ENCODE results near the gene URGCP. TPM values are rescaled to one million over a fixed set of nuclear protein-coding genes. Genes with fewer than 3 reads are reported as not detected.
"Not testable (repeated sequence)": the region's sequence is repeated elsewhere in the genome, so short reads cannot be mapped to it uniquely, and the experiment has no call there.

The URGCP gene
- polyA plus RNA-seq, 4 donors = 30.0 to 34.5 (median 33.4) TPM

DNA sequence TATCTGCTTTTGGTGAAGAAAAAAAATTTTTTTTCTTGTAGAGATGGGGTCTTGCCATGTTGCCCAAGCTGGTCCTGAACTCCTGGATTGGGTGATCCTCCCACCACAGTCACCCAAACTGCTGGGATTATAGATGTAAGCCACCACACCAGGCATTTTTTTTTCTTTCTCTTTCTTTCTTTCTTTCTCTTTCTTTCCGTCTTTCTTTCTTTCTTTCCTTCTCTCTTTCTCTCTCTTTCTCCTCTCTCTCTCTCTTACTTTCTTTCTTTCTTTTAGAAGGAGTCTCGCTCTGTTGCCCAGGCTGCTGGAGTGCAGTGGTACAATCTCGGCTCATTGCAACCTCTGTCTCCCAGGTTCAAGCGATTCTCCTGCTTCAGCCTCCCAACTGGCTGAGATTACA lies 16.3 kb upstream of the URGCP start:
- DNase-seq (ENCODE audit: low read depth in 4 of 4, low spot score in 3 of 4) = no peak

DNA sequence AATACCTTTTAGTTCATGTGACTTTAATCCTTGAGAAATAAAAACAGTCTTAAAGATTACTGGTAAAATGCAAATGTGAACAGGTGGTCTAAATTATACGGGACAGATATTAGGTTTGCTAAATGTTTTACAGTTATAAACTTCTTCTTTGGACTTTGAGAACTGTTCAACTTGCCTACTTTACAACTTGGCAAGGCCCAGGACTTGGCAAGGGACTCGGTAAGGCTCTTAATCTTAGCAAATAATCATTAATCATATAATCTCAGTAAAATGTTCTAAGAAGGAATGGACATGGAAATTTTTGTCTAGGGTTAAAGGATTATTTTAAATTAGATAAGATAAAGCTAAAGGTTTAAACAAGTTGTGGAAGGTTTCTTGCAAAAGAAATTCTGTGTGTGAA lies 15.0 kb upstream of the URGCP start:
- DNase-seq (ENCODE audit: low read depth in 4 of 4, low spot score in 3 of 4) = no peak

DNA sequence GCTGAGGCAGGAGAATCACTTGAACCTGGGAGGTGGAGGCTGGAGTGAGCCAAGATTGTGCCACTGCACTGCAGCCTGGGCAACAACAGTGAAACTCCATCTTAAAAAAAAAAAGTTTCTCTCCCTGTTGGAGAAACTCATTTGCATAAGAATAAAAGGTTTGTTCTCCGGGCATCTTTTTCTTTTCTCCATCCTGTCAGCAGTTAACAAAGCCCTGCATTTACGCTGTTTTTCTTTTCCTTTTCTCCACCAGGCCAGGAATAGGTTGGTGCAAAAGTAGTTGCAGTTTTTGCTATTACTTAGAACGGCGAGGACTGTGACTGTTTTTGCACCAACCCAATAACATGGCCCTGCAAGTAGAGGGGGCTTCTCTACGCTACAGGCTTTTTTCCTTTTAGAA lies 9.5 kb upstream of the URGCP start:
- DNase-seq (ENCODE audit: low read depth in 4 of 4, low spot score in 3 of 4) = no peak

DNA sequence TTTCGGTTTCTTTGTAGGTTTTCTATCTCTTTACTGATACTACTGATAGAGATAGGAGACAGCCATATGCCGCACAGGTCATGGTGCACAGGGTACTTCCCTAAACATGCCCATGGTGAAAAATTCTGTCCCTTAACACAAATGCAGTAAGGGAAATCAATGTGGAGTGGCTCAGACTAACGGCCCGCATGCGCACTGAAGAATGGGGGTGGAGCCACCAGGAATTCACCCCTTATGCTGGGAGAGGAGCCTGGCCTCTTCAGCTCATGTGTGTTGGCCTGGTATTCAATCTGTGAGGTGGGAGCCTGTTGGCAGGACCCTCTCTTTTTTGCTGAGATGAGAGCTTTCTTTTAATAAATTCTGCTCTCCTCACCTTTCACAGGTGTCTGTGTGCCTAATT lies 8.4 kb upstream of the URGCP start:
- DNase-seq (ENCODE audit: low read depth in 4 of 4, low spot score in 3 of 4) = no peak

DNA sequence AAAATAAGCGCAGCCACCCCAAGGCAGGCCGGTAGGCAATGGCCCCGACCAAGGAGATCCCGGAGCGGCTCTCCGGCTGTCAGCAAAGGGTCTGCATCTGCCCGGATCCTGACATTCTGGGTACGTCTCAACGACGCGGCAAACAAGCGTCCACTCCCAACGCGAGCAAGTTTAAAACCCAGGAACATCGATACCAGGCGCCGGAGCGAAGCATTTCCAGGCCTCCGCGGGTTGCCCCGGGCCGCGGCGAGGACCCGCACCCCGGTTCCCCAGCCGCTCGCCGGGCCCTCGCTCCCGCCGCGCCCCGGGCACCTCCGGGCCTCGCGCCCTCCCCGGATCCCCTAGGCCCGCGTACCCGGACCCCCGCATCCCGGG lies 453 bp downstream of the URGCP start:
- DNase-seq (ENCODE audit: low read depth in 4 of 4, low spot score in 3 of 4) = peak in 3 of 4 donors; percentile 17 to 29 (median 26)

DNA sequence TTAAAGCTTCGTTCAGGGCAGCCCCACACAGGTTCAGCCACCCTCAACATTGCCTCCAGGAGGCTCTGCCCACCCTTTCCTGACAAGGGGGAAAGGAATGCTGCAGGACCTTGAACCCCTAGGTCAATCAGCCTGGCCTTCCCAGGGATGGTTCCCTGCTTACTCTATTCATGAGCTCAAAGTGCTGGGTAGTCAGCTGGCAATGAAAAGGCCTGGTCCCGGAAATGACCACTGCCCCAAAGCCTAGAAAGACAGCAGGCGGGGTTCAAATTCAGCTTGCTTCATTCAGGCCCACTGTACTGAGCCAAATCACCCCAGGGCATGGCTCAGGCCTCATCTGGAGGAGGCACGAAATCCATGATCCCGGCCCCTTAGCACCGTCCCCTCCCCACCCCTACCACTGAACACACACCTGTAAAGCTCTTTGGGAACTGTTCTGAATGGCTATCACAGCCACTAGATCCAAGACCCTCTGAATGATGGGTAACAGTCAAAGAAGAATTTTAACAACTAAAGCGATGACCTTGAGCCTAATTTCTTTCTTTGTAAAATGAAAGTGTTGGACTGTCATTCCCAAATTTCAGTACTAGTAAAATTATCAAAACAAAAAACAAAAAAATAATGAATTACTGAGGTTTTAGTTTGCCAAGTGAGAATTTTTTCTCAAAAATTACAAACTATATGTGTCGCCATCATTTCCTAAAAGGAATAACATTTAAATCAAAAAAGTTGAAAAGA lies 1.0 kb downstream of the URGCP start:
- no peak for DNase-seq (ENCODE audit: low read depth in 4 of 4, low spot score in 3 of 4)

DNA sequence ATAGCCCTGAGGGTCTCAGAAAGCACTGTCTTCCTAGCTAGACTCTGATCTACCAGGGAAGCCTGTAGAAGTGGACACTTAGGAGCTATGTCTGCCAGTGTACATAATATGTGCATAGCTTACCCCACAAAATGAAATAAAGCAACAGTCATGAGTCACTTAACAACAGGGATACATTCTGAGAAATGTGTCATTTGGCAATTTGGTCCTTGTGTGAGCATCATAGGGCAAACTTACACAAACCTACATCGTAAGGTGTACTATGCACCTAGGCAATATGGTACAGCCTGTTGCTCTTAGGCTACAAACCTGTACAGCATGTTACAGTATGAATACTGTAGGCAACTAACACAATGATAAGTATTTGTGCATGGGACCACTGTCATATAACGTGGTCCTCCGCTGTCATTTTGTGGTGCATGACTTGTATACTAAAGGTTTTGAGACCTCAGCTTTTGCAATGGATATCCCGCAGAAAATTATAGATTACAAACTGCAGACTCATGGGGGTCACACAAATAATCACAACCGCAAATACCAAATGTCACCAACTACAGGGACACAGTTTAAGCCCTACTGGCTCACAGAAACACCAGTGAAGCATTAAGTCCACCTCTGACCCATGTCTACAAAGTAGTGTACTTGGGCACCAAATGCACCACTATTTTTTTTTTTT lies 1.7 kb downstream of the URGCP start:
- DNase-seq (ENCODE audit: low read depth in 4 of 4, low spot score in 3 of 4) = no peak

DNA sequence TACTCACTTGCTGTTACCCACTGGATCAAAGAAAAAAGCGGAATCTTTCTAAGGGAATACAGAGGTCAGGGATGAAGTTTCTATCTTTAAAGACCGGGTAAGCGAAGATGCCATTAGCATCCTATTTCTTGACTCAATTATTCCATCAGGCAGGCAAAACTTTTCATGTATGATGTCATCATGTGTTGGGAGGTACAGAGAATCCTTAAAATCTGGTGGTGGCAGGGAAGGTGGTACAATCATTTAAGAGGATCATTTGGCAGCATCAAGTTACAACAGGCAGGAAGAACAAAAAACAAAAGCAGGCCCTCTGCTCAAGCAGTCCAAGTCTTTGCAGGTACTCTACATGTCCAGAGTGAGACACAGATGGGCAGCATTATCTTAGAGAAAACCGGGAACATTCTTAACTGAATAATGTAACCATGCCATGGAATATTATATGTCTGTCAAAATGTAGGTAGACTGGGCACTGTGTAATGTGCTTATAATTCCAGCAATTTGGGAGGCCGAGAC lies 3.8 kb downstream of the URGCP start:
- DNase-seq (ENCODE audit: low read depth in 4 of 4, low spot score in 3 of 4) = no peak

DNA sequence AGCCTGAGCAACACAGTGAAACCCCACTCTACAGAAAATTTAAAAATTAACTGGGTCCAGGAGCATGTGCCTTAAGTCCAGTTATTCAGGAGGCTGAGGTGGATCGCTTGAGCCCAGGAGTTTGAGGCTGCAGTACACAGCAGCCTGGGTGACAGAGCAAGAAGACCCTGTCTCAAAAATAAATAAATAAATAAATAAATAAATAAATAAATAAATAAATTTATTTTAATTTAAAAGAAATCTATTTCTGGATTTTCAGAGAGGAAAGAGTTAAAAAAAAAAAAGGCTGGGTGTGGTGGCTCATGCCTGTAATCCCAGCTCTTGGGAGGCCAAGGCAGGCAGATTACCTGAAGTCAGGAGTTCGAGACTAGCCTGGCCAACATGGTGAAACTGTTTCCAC lies 7.8 kb downstream of the URGCP start:
- DNase-seq (ENCODE audit: low read depth in 4 of 4, low spot score in 3 of 4) = not testable (repeated sequence)

DNA sequence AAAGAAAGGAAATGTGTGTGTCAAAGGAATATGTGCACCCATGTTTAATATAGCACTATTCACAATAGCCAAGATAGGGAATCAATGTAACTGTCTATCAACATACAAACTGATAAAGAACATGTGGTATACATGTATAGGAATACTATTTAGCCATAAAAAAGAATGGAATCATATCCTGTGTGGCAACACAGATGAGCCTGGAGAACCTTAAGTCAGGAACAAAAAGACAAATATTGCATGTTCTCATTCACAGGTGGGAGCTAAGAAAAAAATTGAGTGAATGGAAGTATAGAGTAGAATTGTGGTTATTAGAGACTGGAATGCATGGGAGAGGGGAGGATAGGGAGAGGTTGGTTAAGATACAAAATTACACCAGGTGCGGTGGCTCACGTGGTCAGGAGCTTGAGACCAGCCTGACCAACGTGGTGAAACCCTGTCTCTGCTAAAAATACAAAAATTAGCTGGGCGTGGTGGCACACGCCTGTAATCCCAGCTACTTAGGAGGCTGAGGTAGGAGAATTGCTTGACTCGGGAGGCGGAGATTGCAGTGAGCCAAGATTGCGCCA lies 10.5 kb downstream of the URGCP start:
- no peak for DNase-seq (ENCODE audit: low read depth in 4 of 4, low spot score in 3 of 4)

DNA sequence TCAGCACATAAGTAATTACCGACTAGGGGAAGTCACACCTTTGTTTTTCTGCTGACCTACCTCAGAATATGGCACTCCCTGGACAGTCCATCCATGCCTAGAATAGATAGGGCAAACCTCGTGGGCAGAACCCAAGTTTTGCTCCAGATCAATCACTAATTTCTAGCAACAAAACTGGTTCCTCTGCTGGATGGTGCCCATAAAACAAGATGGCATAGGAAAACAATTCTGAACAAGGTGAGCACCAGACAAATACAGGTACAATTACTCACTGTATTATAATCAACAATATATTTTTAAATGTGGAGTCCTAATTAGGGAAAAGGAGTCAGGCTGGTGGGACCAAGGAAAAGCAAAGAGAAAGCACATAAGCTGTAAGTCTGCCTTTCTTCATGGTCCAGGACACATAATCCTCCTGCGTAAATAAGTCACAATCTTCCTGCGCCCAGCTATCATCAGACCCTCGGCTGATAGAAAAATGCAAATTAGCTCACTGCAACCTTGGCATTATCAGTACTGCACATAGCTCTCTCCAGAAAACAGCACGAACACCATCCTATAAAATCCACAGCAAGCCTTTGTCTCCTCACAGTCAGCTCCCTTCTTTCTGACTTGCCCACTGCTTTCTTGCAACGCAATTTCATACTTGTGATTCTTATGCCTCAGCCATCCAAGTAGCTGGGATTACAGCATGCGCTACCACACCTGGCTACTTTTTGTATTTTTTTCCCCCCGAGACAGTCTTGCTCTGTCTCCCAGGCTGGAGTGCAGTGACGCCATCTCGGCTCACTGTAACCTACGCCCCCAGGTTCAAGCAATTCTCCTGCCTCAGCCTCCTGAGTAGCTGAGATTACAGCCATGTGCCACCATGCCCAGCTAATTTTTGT lies 15.1 kb downstream of the URGCP start:
- DNase-seq (ENCODE audit: low read depth in 4 of 4, low spot score in 3 of 4) = no peak

DNA sequence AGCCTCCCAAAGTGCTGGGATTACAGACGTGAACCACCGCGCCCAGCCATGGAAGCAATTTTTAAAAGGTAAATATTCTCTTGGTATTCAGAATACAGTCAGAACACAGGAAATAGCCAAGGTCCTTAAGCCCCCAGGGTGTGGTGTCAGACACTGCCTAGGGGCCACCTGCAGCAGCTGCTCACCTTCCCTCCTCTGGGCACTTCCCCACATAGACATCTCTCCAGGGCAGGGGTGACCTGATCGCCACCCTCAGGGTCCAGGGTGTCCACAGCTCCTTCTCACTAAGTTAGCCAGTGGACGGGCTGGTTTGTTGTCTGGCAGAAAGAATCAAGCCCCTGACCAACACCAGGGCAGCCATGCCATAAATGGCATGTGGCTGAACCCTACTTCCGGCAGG lies 15.9 kb downstream of the URGCP start:
- DNase-seq (ENCODE audit: low read depth in 4 of 4, low spot score in 3 of 4) = no peak

DNA sequence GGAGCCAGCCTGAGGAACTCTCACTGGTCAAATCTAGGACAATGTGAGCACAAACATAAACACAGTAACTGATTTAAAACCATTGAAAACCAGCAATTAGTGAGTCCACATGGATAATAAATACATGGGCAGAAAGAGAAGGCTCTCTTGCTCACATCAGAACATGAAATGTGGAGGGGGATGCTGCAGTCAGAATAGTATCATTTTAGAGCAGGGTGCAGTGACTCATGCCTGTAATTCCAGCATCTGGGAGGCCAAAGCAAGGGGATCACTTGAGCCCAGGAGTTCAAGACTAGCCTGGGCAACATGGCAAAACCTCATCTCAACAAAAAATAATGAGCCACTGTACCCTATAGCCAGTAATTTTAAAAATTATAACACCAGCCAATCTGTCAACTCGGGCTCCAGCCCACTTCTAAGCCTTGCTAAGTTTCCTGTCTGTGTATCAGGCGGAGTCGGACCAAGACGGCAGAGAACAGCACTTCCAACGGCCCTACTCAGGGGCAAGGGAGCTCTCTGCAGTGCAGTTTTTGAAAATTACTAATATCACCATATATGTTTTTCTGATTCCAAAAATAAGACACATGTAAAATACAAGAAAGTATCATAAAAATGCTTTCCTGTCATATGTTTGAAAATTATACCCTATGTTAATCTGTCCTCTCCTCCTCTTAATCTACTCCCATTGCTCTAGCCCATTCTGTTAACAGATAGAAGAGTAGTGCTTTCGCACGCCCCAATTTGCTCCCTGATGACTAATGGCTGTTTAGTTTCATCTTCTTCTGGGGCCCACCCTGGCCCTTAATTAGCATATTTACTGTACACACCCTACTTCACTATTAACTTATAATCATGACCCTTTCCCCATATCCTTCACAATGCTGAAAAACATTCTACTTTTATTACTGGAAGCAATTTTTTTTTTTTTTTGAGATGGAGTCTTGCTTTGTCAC lies 17.1 kb downstream of the URGCP start:
- no peak for DNase-seq (ENCODE audit: low read depth in 4 of 4, low spot score in 3 of 4)

DNA sequence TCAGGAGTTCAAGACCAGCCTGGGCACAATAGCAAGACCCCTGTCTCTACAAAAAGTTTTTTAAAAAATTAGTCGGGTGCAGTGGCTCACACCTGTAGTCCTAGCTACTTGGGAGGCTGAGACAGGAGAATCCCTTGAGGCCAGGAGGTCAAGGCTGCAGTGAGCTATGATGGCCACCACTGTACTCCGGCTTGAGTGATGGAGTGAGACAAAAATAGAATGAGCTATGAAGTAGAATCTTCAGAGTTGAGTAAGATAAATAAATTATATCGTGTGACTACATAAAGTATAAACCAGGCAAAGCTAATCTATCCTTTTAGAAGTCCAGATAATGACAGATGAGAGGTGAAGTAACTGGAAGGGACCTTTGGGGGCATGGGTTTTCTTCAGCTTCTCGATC lies 21.8 kb downstream of the URGCP start:
- DNase-seq (ENCODE audit: low read depth in 4 of 4, low spot score in 3 of 4) = no peak

DNA sequence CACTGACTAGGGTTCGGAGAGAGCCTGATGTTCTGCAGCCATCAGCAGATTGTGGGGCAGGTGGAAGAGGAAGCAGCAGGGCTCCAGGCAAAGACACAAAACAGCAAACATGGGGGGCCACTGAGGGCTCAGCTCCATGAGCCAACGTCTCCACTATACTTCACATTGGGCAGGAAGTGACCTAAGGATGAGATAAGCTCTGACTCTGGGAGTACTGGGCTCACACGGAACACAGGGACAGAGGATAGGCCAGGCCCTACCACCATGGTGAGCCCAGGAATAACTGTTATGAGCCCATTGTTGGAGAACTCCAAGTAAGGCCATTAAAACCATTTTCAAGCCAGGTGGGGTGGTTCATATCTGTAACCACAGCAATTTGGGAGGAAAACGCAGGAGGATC lies 22.2 kb downstream of the URGCP start:
- no peak for DNase-seq (ENCODE audit: low read depth in 4 of 4, low spot score in 3 of 4)

DNA sequence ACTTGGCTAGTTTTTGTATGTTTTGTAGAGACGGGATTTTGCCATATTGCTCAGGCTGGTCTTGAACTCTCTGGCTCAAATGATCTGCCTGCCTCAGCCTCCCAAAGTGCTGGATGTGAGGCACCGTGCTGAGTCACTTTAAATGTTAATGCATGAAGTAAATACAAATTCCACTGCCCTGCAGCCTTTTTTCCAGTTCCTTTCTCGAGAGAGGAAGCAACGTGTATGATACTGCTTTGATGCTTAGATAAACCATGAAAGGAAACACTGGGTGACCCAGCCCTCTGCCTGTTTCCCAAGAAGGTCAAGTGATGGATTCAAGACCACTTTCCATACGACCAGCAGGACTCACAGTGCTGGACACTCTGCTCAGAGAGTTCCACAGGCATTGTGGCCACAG lies 25.8 kb downstream of the URGCP start:
- DNase-seq (ENCODE audit: low read depth in 4 of 4, low spot score in 3 of 4) = no peak

DNA sequence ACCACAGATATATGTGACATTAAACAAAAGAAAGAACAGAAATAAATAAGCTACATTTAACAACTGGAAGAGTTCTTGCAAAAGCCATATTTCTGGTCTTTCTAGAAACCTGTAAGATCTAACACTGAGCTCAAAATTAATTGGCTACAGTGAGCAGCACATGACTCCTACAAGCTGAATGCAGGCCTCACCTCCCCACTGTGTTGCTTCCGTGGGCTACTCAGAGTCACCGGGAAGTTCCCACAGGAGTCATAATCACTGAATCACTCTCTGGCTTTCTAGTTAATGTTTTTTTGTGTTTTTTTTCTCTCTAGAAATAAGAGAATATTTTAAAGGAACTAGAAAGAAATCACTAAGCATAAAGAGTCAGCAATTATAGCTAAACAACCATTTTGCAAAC lies 26.9 kb downstream of the URGCP start:
- no peak for DNase-seq (ENCODE audit: low read depth in 4 of 4, low spot score in 3 of 4)

DNA sequence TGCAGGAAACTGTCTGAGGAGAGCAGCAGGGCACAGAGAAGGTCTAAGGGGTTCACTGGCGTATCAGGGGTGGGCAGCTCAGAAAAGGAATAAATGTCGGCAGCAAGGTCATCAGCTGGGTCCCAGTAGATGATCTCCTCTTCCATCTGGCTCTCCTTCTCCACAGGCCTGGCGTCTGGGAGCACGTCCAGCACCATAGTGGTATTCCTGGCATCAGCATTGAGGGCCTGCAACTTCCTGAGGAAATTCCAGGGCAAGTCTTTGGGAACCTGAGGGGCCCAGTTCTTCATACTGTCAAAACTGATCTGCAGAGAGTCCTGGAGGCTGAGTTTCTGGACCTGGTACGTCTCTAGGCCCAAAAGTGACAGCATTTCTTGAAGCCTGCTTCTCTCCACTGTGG lies 27.5 kb downstream of the URGCP start:
- DNase-seq (ENCODE audit: low read depth in 4 of 4, low spot score in 3 of 4) = no peak

DNA sequence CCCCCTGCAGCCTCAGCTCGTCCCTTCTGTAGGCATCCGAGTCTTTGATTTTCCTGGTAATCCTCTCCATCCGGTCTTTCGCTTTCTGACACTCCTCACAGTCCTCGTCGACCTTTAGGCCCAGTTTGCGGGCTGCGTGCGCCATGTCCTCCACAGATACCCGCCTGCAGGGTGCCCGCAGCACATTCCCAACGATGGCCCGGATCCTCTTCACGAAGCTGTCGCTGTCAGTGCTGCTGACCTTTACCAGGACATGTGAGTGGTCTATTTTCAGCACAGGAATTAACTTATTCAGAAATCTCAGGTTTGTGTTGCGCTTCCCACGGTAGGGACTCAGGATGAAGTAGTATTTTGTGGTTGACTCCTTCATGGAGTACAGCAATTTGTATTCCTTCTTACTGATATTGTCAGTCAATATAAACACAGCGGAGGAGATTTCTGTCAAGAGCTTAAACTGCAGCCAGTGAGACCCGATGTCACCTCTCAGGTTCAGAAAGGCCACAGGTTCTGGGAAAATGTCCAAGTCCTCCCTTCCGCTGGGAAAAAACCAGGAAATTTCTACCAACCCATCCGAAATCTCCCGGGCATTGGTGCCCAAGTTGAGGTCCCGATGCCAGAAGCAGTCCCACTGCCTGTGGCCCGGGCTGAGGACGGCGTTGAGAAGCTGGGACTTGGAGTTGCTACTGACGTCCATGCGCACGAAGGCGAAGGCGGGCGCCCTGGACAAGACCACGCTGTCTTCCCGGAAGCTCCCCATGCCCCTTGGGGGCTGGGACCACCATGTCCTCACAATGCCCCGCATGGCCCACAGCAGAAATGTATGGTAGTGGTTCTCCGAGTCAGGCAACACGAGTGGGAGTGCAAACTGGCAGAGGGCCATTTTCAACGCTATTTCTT lies 28.2 kb downstream of the URGCP start:
- no peak for DNase-seq (ENCODE audit: low read depth in 4 of 4, low spot score in 3 of 4)
